GM12878 (cell line): Measurements from ENCODE around the gene KIF6.

Source experiments
- CTCF ChIP-seq, 3 experiments: IDR thresholded peaks in 2 of 3; conservative IDR thresholded peaks in 1 of 3; 2 replicates each; pipeline ENCODE4 v1.5.1; 2011; ENCODE audit warnings: low read depth in 3 of 3, low read length in 3 of 3, mild to moderate bottlenecking in 3 of 3, control low read depth in 2 of 3, moderate library complexity in 2 of 3, inconsistent platforms in 1 of 3, mixed read lengths in 1 of 3; ENCODE audit not compliant: control insufficient read depth in 2 of 3, insufficient read depth in 1 of 3; ENCODE audit errors: extremely low read depth in 1 of 3
- EZH2 ChIP-seq: IDR thresholded peaks from 2 replicates; pipeline ENCODE4 v1.6.1; 2012; ENCODE audit warnings: low read depth, mild to moderate bottlenecking, control low read depth, inconsistent platforms, low read length, borderline replicate concordance; ENCODE audit not compliant: control insufficient read depth
- MAX ChIP-seq: IDR thresholded peaks from 2 replicates; pipeline ENCODE4 v1.6.1; 2012; ENCODE audit warnings: low read depth, low read length, improper control_type of control experiment
- RCOR1 ChIP-seq: conservative IDR thresholded peaks from 2 replicates; pipeline ENCODE4 v1.6.1; 2012; ENCODE audit warnings: low read depth, low read length, improper control_type of control experiment
- SMARCA5 ChIP-seq: fragments of 450-650 bp; IDR thresholded peaks from 2 replicates; pipeline ENCODE4 v1.6.1; 2017; ENCODE audit warnings: mild to moderate bottlenecking
- SMC3 ChIP-seq: IDR thresholded peaks from 2 replicates; pipeline ENCODE4 v1.6.1; 2011; ENCODE audit warnings: low read length, improper control_type of control experiment, borderline replicate concordance
- TBL1XR1 ChIP-seq: IDR thresholded peaks from 2 replicates; pipeline ENCODE4 v1.6.1; 2012; ENCODE audit warnings: low read depth, low read length, improper control_type of control experiment
- YY1 ChIP-seq: IDR thresholded peaks from 2 replicates; pipeline ENCODE4 v1.6.1; 2011; ENCODE audit warnings: low read depth, mild to moderate bottlenecking, low read length
- ZNF24 ChIP-seq: fragments of 450-650 bp; IDR thresholded peaks from 2 replicates; pipeline ENCODE4 v1.6.1; 2017; ENCODE audit warnings: antibody characterized with exemption, mild to moderate bottlenecking
- TF ChIP-seq, protein P1 (sequence below): IDR thresholded peaks from 2 replicates; pipeline ENCODE4 v1.6.1; 2011; ENCODE audit warnings: borderline replicate concordance, low read depth, mild to moderate bottlenecking, moderate library complexity, low read length; ENCODE audit not compliant: insufficient read depth, poor library complexity, severe bottlenecking

GRCh38 chr6:39550191-39550590, 175.0 kb downstream of the KIF6 start:
- TF ChIP-seq SMARCA5 (no peak), ZNF24 (no peak), MAX (no peak), CTCF (IDR thresholded peaks at IDR 0.05 in 2 of 3, conservative IDR thresholded peaks at IDR 0.05 in 1 of 3; ENCODE audit: control insufficient read depth in 2 of 3, extremely low read depth in 1 of 3, insufficient read depth in 1 of 3, low read depth in 3 of 3, low read length in 3 of 3) (no peak), RCOR1 (no peak), SMC3 (no peak), TBL1XR1 (no peak), YY1 (no peak), EZH2 (no peak)
- TF ChIP-seq, protein P1, sequence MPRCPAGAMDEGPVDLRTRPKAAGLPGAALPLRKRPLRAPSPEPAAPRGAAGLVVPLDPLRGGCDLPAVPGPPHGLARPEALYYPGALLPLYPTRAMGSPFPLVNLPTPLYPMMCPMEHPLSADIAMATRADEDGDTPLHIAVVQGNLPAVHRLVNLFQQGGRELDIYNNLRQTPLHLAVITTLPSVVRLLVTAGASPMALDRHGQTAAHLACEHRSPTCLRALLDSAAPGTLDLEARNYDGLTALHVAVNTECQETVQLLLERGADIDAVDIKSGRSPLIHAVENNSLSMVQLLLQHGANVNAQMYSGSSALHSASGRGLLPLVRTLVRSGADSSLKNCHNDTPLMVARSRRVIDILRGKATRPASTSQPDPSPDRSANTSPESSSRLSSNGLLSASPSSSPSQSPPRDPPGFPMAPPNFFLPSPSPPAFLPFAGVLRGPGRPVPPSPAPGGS: no peak
